SK-N-SH (cell line): ENCODE results near the gene POLR2C. TPM values are rescaled to one million over a fixed set of nuclear protein-coding genes. Genes with fewer than 3 reads are reported as not detected.

Experiments used
- CTCF ChIA-PET: fragments of 300-600, 350-600 bp; formaldehyde crosslinking; extraction: SDS; loops from one replicate; lab custom pipeline; 2021; lab: Yijun Ruan, JAX
- POLR2A ChIA-PET: fragments of 350-600 bp; sonication (Branson Sonifier 250); formaldehyde crosslinking; extraction: SDS; loops from one replicate; lab custom pipeline; 2020; ENCODE audit warnings: antibody characterized with exemption, inconsistent platforms; lab: Yijun Ruan, JAX
- DNase-seq: peaks from one replicate; pipeline ENCODE4 v3.0.0; 2012
- H2AFZ ChIP-seq: fragments of 200-600 bp; sonication (generic); 2 replicates; pipeline ENCODE4 v1.8.1; 2016; ENCODE audit warnings: antibody characterized with exemption, mild to moderate bottlenecking, low read depth
- H3F3A ChIP-seq: fragments of 200-600 bp; sonication (generic); replicated peaks from 2 replicates; pipeline ENCODE3; 2016; ENCODE audit warnings: antibody characterized with exemption, mild to moderate bottlenecking; ENCODE audit not compliant: insufficient read depth
- H3K27ac ChIP-seq, 2 experiments: fragments of 200-500 bp in 1 of 2; fragments of 200-600 bp in 1 of 2; sonication (Bioruptor generic) in 1 of 2; sonication (generic), shearing (Covaris generic) in 1 of 2; 2 replicates each; pipeline versions ENCODE4 v1.5.1 to v1.6.1; 2014 to 2016; ENCODE audit warnings: low read depth in 2 of 2, inconsistent platforms in 1 of 2, low read length in 1 of 2, mild to moderate bottlenecking in 1 of 2, mixed read lengths in 1 of 2
- H3K27me3 ChIP-seq: fragments of 200-600 bp; sonication (generic), shearing (Covaris generic); 2 replicates; pipeline ENCODE4 v1.6.1; 2016; ENCODE audit warnings: mixed run types; ENCODE audit not compliant: insufficient read depth
- H3K36me3 ChIP-seq, 2 experiments: fragments of 200-500 bp in 1 of 2; fragments of 200-600 bp in 1 of 2; sonication (Bioruptor generic) in 1 of 2; sonication (generic) in 1 of 2; replicated peaks in 1 of 2; 2 replicates each; pipeline versions ENCODE3 to v1.5.1; 2014 to 2016; ENCODE audit warnings: low read length in 1 of 2, mild to moderate bottlenecking in 1 of 2; ENCODE audit not compliant: insufficient read depth in 2 of 2, control insufficient read depth in 1 of 2
- H3K4me1 ChIP-seq, 2 experiments: fragments of 200-500 bp in 1 of 2; fragments of 200-600 bp in 1 of 2; sonication (Bioruptor generic) in 1 of 2; sonication (generic), shearing (Covaris generic) in 1 of 2; 2 replicates each; pipeline versions ENCODE4 v1.5.1 to v1.6.1; 2014 to 2016; ENCODE audit warnings: low read depth in 1 of 2, low read length in 1 of 2, mixed run types in 1 of 2; ENCODE audit not compliant: insufficient read depth in 2 of 2, control insufficient read depth in 1 of 2
- H3K4me2 ChIP-seq: fragments of 200-600 bp; sonication (generic), shearing (Covaris generic); 2 replicates; pipeline ENCODE4 v1.6.1; 2017; ENCODE audit warnings: mixed run types
- H3K4me3 ChIP-seq, 2 experiments: fragments of 200-500 bp in 1 of 2; fragments of 200-600 bp in 1 of 2; sonication (Bioruptor generic) in 1 of 2; sonication (generic), shearing (Covaris generic) in 1 of 2; 2 replicates each; pipeline versions ENCODE4 v1.5.1 to v1.8.1; 2014 to 2016; ENCODE audit warnings: low read depth in 2 of 2, inconsistent platforms in 1 of 2, low read length in 1 of 2, mild to moderate bottlenecking in 1 of 2, mixed read lengths in 1 of 2, moderate library complexity in 1 of 2
- H3K79me2 ChIP-seq: fragments of 200-600 bp; sonication (generic); 2 replicates; pipeline ENCODE4 v1.8.1; 2017; ENCODE audit warnings: mild to moderate bottlenecking; ENCODE audit not compliant: insufficient read depth
- H3K9ac ChIP-seq: fragments of 200-600 bp; sonication (generic); 2 replicates; pipeline ENCODE4 v1.6.1; 2017; ENCODE audit warnings: mixed run types
- H3K9me2 ChIP-seq: fragments of 200-600 bp; sonication (generic); 2 replicates; pipeline ENCODE4 v1.6.1; 2017; ENCODE audit warnings: mixed run types
- H3K9me3 ChIP-seq: fragments of 200-600 bp; sonication (generic); 2 replicates; pipeline ENCODE4 v1.6.1; 2017; ENCODE audit warnings: mixed run types, mild to moderate bottlenecking, moderate library complexity
- H4K20me1 ChIP-seq: fragments of 200-600 bp; sonication (generic); 2 replicates; pipeline ENCODE4 v1.6.1; 2017; ENCODE audit warnings: mild to moderate bottlenecking, mixed run types; ENCODE audit not compliant: insufficient read depth
- CHD2 ChIP-seq: fragments of 150-350 bp; IDR thresholded peaks from 2 replicates; pipeline ENCODE4 v1.6.1; 2018; ENCODE audit warnings: low read length; ENCODE audit not compliant: partially characterized antibody
- ELF1 ChIP-seq: IDR thresholded peaks from 2 replicates; pipeline ENCODE4 v1.4.0; 2012
- EP300 ChIP-seq, 2 experiments: IDR thresholded peaks; 2 replicates each; pipeline versions ENCODE4 v1.4.0 to v1.6.1; 2012; ENCODE audit warnings: borderline replicate concordance in 1 of 2, low read depth in 1 of 2, low read length in 1 of 2
- EZH2phosphoT487 ChIP-seq: fragments of 200-600 bp; sonication (generic); IDR thresholded peaks from 2 replicates; pipeline ENCODE4 v1.6.1; 2017; ENCODE audit warnings: low read depth, mixed run types, mild to moderate bottlenecking, antibody characterized with exemption, moderate library complexity, borderline replicate concordance
- FOSL2 ChIP-seq: IDR thresholded peaks from 2 replicates; pipeline ENCODE4 v1.4.0; 2012; ENCODE audit warnings: low read depth, mild to moderate bottlenecking, moderate library complexity, borderline replicate concordance
- FOXJ3 ChIP-seq: sonication (generic); formaldehyde crosslinking; IDR thresholded peaks from 2 replicates; pipeline ENCODE4 v1.5.1; 2020; ENCODE audit warnings: mild to moderate bottlenecking, missing genetic modification reagents
- FOXM1 ChIP-seq: IDR thresholded peaks from 2 replicates; pipeline ENCODE4 v1.4.0; 2012; ENCODE audit warnings: low read depth, mild to moderate bottlenecking
- GABPA ChIP-seq: IDR thresholded peaks from 2 replicates; pipeline ENCODE4 v1.4.0; 2012; ENCODE audit warnings: low read depth, mild to moderate bottlenecking
- GATA2 ChIP-seq: sonication (generic); formaldehyde crosslinking; IDR thresholded peaks from 2 replicates; pipeline ENCODE4 v1.5.0; 2020; ENCODE audit warnings: mild to moderate bottlenecking, missing genetic modification reagents
- IRF3 ChIP-seq: fragments of 150-350 bp; IDR thresholded peaks from 2 replicates; pipeline ENCODE4 v1.6.1; 2016; ENCODE audit warnings: mild to moderate bottlenecking, low read depth, low read length
- JUND ChIP-seq: IDR thresholded peaks from 2 replicates; pipeline ENCODE4 v1.4.0; 2012
- MAX ChIP-seq: IDR thresholded peaks from 2 replicates; pipeline ENCODE4 v1.4.0; 2012; ENCODE audit warnings: low read depth
- MEF2A ChIP-seq: IDR thresholded peaks from 2 replicates; pipeline ENCODE4 v1.4.0; 2012; ENCODE audit warnings: low read depth, borderline replicate concordance
- MXI1 ChIP-seq: IDR thresholded peaks from 2 replicates; pipeline ENCODE4 v1.6.1; 2012; ENCODE audit warnings: mild to moderate bottlenecking, low read depth, low read length, improper control_type of control experiment
- NFIC ChIP-seq: IDR thresholded peaks from 2 replicates; pipeline ENCODE4 v1.4.0; 2012; ENCODE audit warnings: borderline replicate concordance
- NRF1 ChIP-seq: IDR thresholded peaks from 2 replicates; pipeline ENCODE4 v1.6.1; 2012; ENCODE audit warnings: low read depth, mild to moderate bottlenecking, low read length
- POLR2AphosphoS5 ChIP-seq: IDR thresholded peaks from 2 replicates; pipeline ENCODE4 v1.6.1; 2012; ENCODE audit warnings: low read depth, low read length
- RAD21 ChIP-seq: IDR thresholded peaks from 2 replicates; pipeline ENCODE4 v1.6.1; 2012; ENCODE audit warnings: mild to moderate bottlenecking, low read length
- RFX5 ChIP-seq: IDR thresholded peaks from 2 replicates; pipeline ENCODE4 v1.6.1; 2012; ENCODE audit warnings: mild to moderate bottlenecking, improper control_type of control experiment, low read length
- RXRA ChIP-seq: IDR thresholded peaks from 2 replicates; pipeline ENCODE4 v1.4.0; 2012; ENCODE audit warnings: low read depth, mild to moderate bottlenecking, borderline replicate concordance
- SIN3A ChIP-seq: IDR thresholded peaks from 2 replicates; pipeline ENCODE4 v1.6.1; 2012; ENCODE audit warnings: low read depth, mild to moderate bottlenecking, low read length, moderate library complexity, borderline replicate concordance
- SMC3 ChIP-seq: IDR thresholded peaks from 2 replicates; pipeline ENCODE4 v1.6.1; 2012; ENCODE audit warnings: low read depth, low read length, improper control_type of control experiment
- TCF12 ChIP-seq: IDR thresholded peaks from 2 replicates; pipeline ENCODE4 v1.4.0; 2012
- TEAD4 ChIP-seq: IDR thresholded peaks from 2 replicates; pipeline ENCODE4 v1.4.0; 2012; ENCODE audit warnings: mild to moderate bottlenecking, borderline replicate concordance; ENCODE audit not compliant: insufficient read depth
- USF1 ChIP-seq: IDR thresholded peaks from 2 replicates; pipeline ENCODE4 v1.4.0; 2012; ENCODE audit warnings: low read depth, borderline replicate concordance
- USF2 ChIP-seq: fragments of 150-350 bp; IDR thresholded peaks from 2 replicates; pipeline ENCODE4 v1.6.1; 2017; ENCODE audit warnings: antibody characterized with exemption, low read length, low read depth, borderline replicate concordance
- YY1 ChIP-seq: IDR thresholded peaks from 2 replicates; pipeline ENCODE4 v1.4.0; 2012; ENCODE audit warnings: low read depth, mild to moderate bottlenecking
- ZBTB33 ChIP-seq: IDR thresholded peaks from 2 replicates; pipeline ENCODE4 v1.4.0; 2012; ENCODE audit warnings: low read depth, borderline replicate concordance
- WGBS: methylation state at CpG from one replicate; pipeline ENCODE4 v1.1.6; 2017; ENCODE audit warnings: low lambda C conversion rate; 5-methylcytosine and 5-hydroxymethylcytosine counted together
- polyA plus RNA-seq, 3 experiments: library from polyadenylated mRNA; depleted of rRNA; stranded (reverse); fragments of >200 nt; gene quantifications; 2 replicates each; pipeline ENCODE4 v1.2.3, GENCODE V29; 2012

Gene POLR2C
- polyA plus RNA-seq, 1 of the 3 experiments (the other 2 are of a cell fraction): 160 TPM

GRCh38 chr16:57510016-57510871 lies 47.8 kb downstream of the POLR2C start:
- POLR2A ChIA-PET: interaction anchor here (1.1 to 5.4 kb wide), 8 partner anchors 10 to 133 kb away, joined by 3 to 152 read pairs (median 8); partner anchors contain the start of genes CIAPIN1, COQ9, DOK4 and POLR2C
- Histone ChIP-seq H3K9me2 (no peaks in the 10 kb centered on the region), H3F3A (no peaks in the 10 kb centered on the region), H3K4me3 (no peak overlapping the region), H3K9me3 (no peaks in the 10 kb centered on the region), H2AFZ (no peak overlapping the region), H3K27me3 (no peaks in the 10 kb centered on the region), H3K79me2 (no peaks in the 10 kb centered on the region), H4K20me1 (no peaks in the 10 kb centered on the region), H3K36me3 (no peaks in the 10 kb centered on the region), H3K4me1 (peaks cover 0 to 51% of the 10 kb centered on the region in 2 experiments; a peak in 1 of 4 replicates), H3K27ac (peak overlapping the region in 1 of 2 experiments; percentile 99; a peak in 3 of 4 replicates), H3K9ac (no peak overlapping the region), H3K4me2 (no peak overlapping the region)
- DNase-seq: peak; percentile 85
- CTCF ChIA-PET: interaction anchor here (1.0 to 23.0 kb wide), 6 partner anchors 9 to 210 kb away, joined by 3 to 426 read pairs (median 126); partner anchors contain the start of genes DOK4 and POLR2C
- WGBS: 38% methylated on average over 9 of the region's 10 CpGs
- peak; percentile 99 for TF ChIP-seq FOXJ3
- TF ChIP-seq USF2: no peak
- no peak; the same call in 1 of the 2 replicates for TF ChIP-seq RFX5
- peak; percentile 64 for TF ChIP-seq CHD2
- no peak for TF ChIP-seq IRF3
- no peak for TF ChIP-seq MEF2A
- TF ChIP-seq RXRA: no peak
- no peak for TF ChIP-seq USF1
- no peak for TF ChIP-seq EZH2phosphoT487
- no peak for TF ChIP-seq FOSL2
- no peak for TF ChIP-seq TEAD4
- no peak for TF ChIP-seq MAX
- TF ChIP-seq GATA2: peak; percentile 98
- TF ChIP-seq SIN3A: no peak
- TF ChIP-seq SMC3: no peak; the same call in 1 of the 2 replicates
- no peak for TF ChIP-seq ZBTB33
- no peak for TF ChIP-seq NFIC
- 0 out of 2 replicates have a peak, but pooled peaks have one; percentile 13 for TF ChIP-seq MXI1
- TF ChIP-seq EP300 (IDR thresholded peaks at IDR 0.05; ENCODE audit: borderline replicate concordance in 1 of 2, low read depth in 1 of 2, low read length in 1 of 2): peak in 1 of 2 experiments; percentile 98; a peak in 2 of 4 replicates
- no peak for TF ChIP-seq YY1
- peak; percentile 19; the same call in 1 of the 2 replicates for TF ChIP-seq POLR2AphosphoS5
- peak; percentile 23; the same call in 1 of the 2 replicates for TF ChIP-seq RAD21
- TF ChIP-seq FOXM1: no peak
- TF ChIP-seq ELF1: no peak
- no peak for TF ChIP-seq NRF1
- TF ChIP-seq JUND: no peak
- no peak for TF ChIP-seq GABPA
- peak; percentile 66 for TF ChIP-seq TCF12
